ENCODE results near the gene EXOC6B. TPM values are rescaled to one million over a fixed set of nuclear protein-coding genes. Genes with fewer than 3 reads are reported as not detected.

The EXOC6B gene
- total RNA-seq, 4 donors from 2014 or later: 14.1 to 107 (median 38.5) TPM

DNA sequence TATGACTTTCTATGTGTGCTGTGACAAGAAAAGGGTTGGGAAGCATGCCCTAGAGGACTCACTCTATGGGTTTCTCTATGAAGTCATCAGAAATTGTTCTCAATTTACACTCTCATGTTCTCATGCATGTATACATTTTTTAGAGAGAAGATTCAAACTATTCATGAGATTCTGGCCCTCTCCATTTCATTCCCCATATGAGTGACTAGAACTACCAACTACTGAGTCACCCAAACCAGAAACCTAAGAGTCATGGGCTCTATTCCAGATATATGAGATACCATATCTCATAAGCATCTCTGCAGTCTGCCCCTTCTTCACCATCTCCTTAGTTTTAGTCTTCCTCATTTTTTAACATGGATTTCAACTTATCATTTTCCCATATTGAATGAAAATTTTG lies 87.7 kb downstream of the EXOC6B start:
- H3K9me3 ChIP-seq: no peaks in the 10 kb centered on the region
- no peak overlapping the region for H3K4me3 ChIP-seq
- H3K27me3 ChIP-seq: no peaks in the 10 kb centered on the region
- no peaks in the 10 kb centered on the region for H3K4me1 ChIP-seq
- H3K36me3 ChIP-seq: no peaks in the 10 kb centered on the region
- intact Hi-C loops (cut with DNase I; ENCODE audit: low total_unique reads): no loop called here
- TF ChIP-seq, protein P1, sequence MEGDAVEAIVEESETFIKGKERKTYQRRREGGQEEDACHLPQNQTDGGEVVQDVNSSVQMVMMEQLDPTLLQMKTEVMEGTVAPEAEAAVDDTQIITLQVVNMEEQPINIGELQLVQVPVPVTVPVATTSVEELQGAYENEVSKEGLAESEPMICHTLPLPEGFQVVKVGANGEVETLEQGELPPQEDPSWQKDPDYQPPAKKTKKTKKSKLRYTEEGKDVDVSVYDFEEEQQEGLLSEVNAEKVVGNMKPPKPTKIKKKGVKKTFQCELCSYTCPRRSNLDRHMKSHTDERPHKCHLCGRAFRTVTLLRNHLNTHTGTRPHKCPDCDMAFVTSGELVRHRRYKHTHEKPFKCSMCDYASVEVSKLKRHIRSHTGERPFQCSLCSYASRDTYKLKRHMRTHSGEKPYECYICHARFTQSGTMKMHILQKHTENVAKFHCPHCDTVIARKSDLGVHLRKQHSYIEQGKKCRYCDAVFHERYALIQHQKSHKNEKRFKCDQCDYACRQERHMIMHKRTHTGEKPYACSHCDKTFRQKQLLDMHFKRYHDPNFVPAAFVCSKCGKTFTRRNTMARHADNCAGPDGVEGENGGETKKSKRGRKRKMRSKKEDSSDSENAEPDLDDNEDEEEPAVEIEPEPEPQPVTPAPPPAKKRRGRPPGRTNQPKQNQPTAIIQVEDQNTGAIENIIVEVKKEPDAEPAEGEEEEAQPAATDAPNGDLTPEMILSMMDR (IDR thresholded peaks at IDR 0.05): no peak
- no peak for DNase-seq
- no peak overlapping the region for H3K27ac ChIP-seq

DNA sequence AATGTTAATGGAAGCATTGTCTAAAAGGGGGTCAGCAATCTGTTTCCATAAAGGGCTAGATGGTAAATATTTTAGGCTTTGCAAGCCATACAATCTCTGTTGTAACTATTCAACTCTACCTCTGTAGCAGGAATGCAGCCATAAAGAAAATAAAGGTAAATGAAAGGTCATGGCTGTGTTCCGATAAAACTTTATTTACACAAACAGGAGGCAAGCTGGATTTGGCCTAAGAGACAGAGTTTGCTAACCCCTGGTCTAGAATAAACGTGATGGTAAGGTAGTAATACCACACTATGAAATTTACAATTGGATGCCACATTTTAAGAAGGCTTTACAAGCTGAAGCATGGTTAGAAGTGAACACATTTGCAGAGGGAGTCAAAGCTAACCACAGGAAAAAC lies 91.4 kb downstream of the EXOC6B start:
- intact Hi-C loops (cut with DNase I; ENCODE audit: low total_unique reads): no loop called here
- Histone ChIP-seq H3K27ac (no peak overlapping the region), H3K36me3 (no peaks in the 10 kb centered on the region), H3K4me1 (no peaks in the 10 kb centered on the region), H3K4me3 (no peak overlapping the region), H3K9me3 (no peaks in the 10 kb centered on the region), H3K27me3 (no peaks in the 10 kb centered on the region)
- TF ChIP-seq POLR2A (IDR thresholded peaks at IDR 0.05): no peak
- TF ChIP-seq, protein P1 (IDR thresholded peaks at IDR 0.05): no peak
- DNase-seq: no peak

DNA sequence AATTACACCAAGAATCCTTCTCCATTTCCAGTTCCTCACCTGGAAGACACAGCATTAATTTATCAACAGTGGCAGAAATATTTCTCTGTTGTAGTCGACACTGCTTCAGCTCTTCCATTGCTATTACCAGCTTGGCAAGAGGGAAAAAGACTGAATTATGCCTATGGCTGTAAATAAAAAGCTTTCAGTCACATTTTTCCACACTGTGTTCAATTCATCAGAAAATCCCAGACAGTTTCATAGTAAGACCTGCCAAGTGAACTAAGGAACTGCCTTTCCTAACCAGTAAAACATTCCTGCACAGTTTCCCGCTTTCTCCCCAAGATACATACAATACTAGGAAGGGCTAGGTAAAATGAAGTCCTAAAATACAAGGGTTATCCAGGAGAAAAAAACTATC lies 94.7 kb downstream of the EXOC6B start:
- intact Hi-C loops (cut with DNase I; ENCODE audit: low total_unique reads): no loop called here
- H3K4me1 ChIP-seq: no peaks in the 10 kb centered on the region
- no peaks in the 10 kb centered on the region for H3K27me3 ChIP-seq
- no peaks in the 10 kb centered on the region for H3K9me3 ChIP-seq
- no peaks in the 10 kb centered on the region for H3K36me3 ChIP-seq
- DNase-seq: no peak
- no peak overlapping the region for H3K4me3 ChIP-seq
- H3K27ac ChIP-seq: no peak overlapping the region
- TF ChIP-seq POLR2A (IDR thresholded peaks at IDR 0.05): no peak
- TF ChIP-seq, protein P1 (IDR thresholded peaks at IDR 0.05): no peak

DNA sequence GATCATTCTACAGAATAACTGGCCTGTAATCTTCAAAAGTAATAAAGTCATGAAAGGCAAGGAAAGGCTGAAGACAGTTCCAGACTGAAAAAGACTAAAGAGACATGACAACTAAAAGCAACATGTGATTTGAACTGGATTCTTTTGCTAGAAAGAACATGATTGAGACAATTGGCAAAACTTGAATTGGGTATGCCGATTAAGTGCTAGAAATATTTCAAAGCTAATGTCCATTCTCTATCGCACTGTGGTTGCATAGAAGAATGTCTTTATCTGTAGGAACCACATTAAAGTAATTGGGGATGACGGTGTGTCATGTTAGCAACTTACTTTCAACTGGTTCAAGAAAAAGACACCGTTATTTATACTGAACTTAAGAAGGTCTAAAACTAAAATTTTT lies 98.5 kb downstream of the EXOC6B start:
- Histone ChIP-seq H3K27ac (no peak overlapping the region), H3K4me3 (no peak overlapping the region), H3K9me3 (no peaks in the 10 kb centered on the region), H3K27me3 (no peaks in the 10 kb centered on the region), H3K36me3 (no peaks in the 10 kb centered on the region), H3K4me1 (no peaks in the 10 kb centered on the region)
- intact Hi-C loops (cut with DNase I; ENCODE audit: low total_unique reads): no loop called here
- DNase-seq: no peak
- TF ChIP-seq, protein P1 (IDR thresholded peaks at IDR 0.05): no peak
- no peak for TF ChIP-seq POLR2A (IDR thresholded peaks at IDR 0.05)

DNA sequence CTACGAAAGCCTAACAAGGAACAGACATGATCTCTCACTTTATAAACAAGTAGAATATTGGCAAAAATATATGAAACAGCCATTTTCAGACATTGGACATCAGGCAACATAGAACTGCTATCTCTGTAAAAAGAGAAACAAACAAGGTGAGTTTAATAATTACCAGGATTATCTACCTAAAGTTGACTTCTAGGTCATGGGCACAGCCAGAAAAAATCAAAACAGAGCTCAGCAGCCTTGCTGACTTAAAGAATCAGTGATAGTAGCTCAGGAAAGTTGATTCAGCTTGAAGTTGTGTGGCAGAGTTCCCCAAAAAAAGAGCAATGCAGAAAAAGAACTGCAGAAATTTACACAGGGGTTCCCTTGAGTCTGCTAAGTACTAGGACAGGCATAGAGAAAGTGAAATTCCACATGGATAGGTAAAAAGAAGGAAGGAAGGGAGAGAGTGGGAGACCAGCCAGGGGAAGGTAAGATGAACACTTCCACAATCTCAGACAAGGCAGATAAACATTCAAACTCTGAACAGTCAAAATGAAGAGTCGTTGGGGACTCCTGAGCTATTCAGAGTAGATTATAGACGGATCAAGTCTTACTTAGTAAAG lies 102.0 kb downstream of the EXOC6B start:
- Histone ChIP-seq H3K27ac (no peak overlapping the region), H3K4me1 (no peaks in the 10 kb centered on the region), H3K36me3 (no peaks in the 10 kb centered on the region), H3K9me3 (no peaks in the 10 kb centered on the region), H3K4me3 (no peak overlapping the region), H3K27me3 (no peaks in the 10 kb centered on the region)
- no peak for DNase-seq
- intact Hi-C loops (cut with DNase I; ENCODE audit: low total_unique reads): no loop called here
- TF ChIP-seq POLR2A (IDR thresholded peaks at IDR 0.05): no peak
- TF ChIP-seq, protein P1 (IDR thresholded peaks at IDR 0.05): no peak
